ENCODE measurements around the gene ENTR1. TPM values are rescaled to one million over a fixed set of nuclear protein-coding genes. Genes with fewer than 3 reads are reported as not detected.

The ENTR1 gene
- total and polyA plus RNA-seq, 2 of the 4 experiments (the other 2 are of a cell fraction) = 14.5 to 37.3 TPM

- Histone ChIP-seq H2BK20ac (ENCODE audit: low read depth, low read length) (no peak overlapping the region), H2BK15ac (ENCODE audit: low read depth, low read length) (no peak overlapping the region), H2AFZ (replicated peaks; ENCODE audit: low read length, poor library complexity) (peak overlapping the region; percentile 41), H4K91ac (ENCODE audit: insufficient read depth, low read depth, low read length) (no peak overlapping the region), H3K27ac (ENCODE audit: insufficient read depth, low read length) (no peak overlapping the region), H3K4me1 (ENCODE audit: control insufficient read depth, insufficient read depth, low read length) (peaks cover 3% of the 10 kb centered on the region), H4K20me1 (ENCODE audit: insufficient read depth, low read length) (peaks cover 35% of the 10 kb centered on the region), H2AK9ac (replicated peaks; ENCODE audit: low read depth, low read length, poor library complexity) (no peak overlapping the region), H3K4me3 (ENCODE audit: insufficient read depth, low read depth, low read length) (no peak overlapping the region), H3K18ac (ENCODE audit: low read depth, low read length) (no peak overlapping the region), H3K4me2 (ENCODE audit: low read depth, low read length) (no peak overlapping the region), H4K8ac (ENCODE audit: low read depth in 2 of 2, low read length in 2 of 2) (no peak overlapping the region), H3K9me3 (ENCODE audit: control insufficient read depth, insufficient read depth, low read length) (no peaks in the 10 kb centered on the region), H4K5ac (ENCODE audit: low read depth, low read length) (no peak overlapping the region), H3K79me1 (ENCODE audit: low read depth in 1 of 2, low read length in 2 of 2) (peaks cover 9 to 45% of the 10 kb centered on the region in 2 experiments; a peak in 3 of 4 replicates), H3K9me1 (ENCODE audit: insufficient read depth, low read length) (no peaks in the 10 kb centered on the region), H2BK5ac (ENCODE audit: low read depth, low read length, poor library complexity, severe bottlenecking) (no peak overlapping the region), H3K23ac (ENCODE audit: low read depth, low read length) (no peak overlapping the region), H3K4ac (ENCODE audit: low read depth, low read length) (no peak overlapping the region), H3K56ac (ENCODE audit: extremely low read depth, insufficient read depth, low read length) (no peak overlapping the region), H3K27me3 (ENCODE audit: control insufficient read depth, insufficient read depth, low read length) (no peaks in the 10 kb centered on the region), H3K36me3 (ENCODE audit: control insufficient read depth, insufficient read depth, low read length) (peaks cover 83% of the 10 kb centered on the region), H2BK120ac (ENCODE audit: low read depth, low read length) (no peak overlapping the region), H3K9ac (ENCODE audit: low read depth, low read length) (no peak overlapping the region), H2AK5ac (ENCODE audit: low read depth, low read length) (no peak overlapping the region), H3K14ac (replicated peaks; ENCODE audit: low read depth, low read length) (no peak overlapping the region)
- dilution Hi-C loops (cut with HindIII; ENCODE audit: low sequenced_read_pairs, unreplicated experiment) = no loop called here
- TF ChIP-seq RCOR1 (IDR thresholded peaks at IDR 0.05; ENCODE audit: insufficient replicate concordance, low read length) (no peak), MAFK (IDR thresholded peaks at IDR 0.05; ENCODE audit: low read depth, low read length) (no peak), BHLHE40 (IDR thresholded peaks at IDR 0.05; ENCODE audit: low read depth, low read length) (no peak), CTCF (conservative IDR thresholded peaks at IDR 0.05; ENCODE audit: low read depth, low read length) (no peak), FOS (IDR thresholded peaks at IDR 0.05; ENCODE audit: low read depth, low read length) (no peak), RAD21 (IDR thresholded peaks at IDR 0.05; ENCODE audit: low read length) (no peak), MXI1 (IDR thresholded peaks at IDR 0.05; ENCODE audit: borderline replicate concordance, low read depth, low read length) (no peak), NFE2L2 (IDR thresholded peaks at IDR 0.05; ENCODE audit: low read depth, low read length) (no peak), CHD1 (IDR thresholded peaks at IDR 0.05; ENCODE audit: low read depth, low read length) (no peak)
- intact Hi-C loops (cut with micrococcal nuclease) = no loop called here
- WGBS, 2 experiments (ENCODE audit: extremely low coverage in 2 of 2, insufficient read length in 1 of 2) = 97% methylated on average over 17 of the region's 20 CpGs; no CpG with 5 or more reads in 1 of the 2 experiments
- BruUV-seq (replicated peaks) = no TSS peak
- in situ Hi-C loops (cut with MboI; ENCODE audit: low sequenced_read_pairs) = no loop called here
- ATAC-seq (ENCODE audit: low read depth) (no peak), DNase-seq (no peak)
- ChIA-PET POLR2A (ENCODE audit: unreplicated experiment) (no interaction called here), CTCF (interaction anchor here (0.6 kb wide), 1 partner anchor 267 kb away, joined by 8 read pairs; no protein-coding TSS in a partner anchor)
Measured at GRCh38 chr9:136444102-136444501, 33.7 kb upstream of the ENTR1 start.

Data from IMR-90 (cell line).